NB4 (cell line): ENCODE measurements around the gene FMOD.

ENCODE experiments used
- POLR2A ChIP-seq: IDR thresholded peaks from 2 replicates; pipeline ENCODE4 v1.6.1; 2011; ENCODE audit warnings: mild to moderate bottlenecking; ENCODE audit not compliant: insufficient read length; ENCODE audit errors: extremely low read depth
- TF ChIP-seq, protein P1 (sequence below): IDR thresholded peaks from one replicate; pipeline ENCODE4 v1.5.1; 2012; ENCODE audit warnings: low read depth, low read length
- TF ChIP-seq, protein P2 (sequence below): IDR thresholded peaks from 2 replicates; pipeline ENCODE4 v1.6.1; 2011; ENCODE audit warnings: low read depth, low read length

DNA sequence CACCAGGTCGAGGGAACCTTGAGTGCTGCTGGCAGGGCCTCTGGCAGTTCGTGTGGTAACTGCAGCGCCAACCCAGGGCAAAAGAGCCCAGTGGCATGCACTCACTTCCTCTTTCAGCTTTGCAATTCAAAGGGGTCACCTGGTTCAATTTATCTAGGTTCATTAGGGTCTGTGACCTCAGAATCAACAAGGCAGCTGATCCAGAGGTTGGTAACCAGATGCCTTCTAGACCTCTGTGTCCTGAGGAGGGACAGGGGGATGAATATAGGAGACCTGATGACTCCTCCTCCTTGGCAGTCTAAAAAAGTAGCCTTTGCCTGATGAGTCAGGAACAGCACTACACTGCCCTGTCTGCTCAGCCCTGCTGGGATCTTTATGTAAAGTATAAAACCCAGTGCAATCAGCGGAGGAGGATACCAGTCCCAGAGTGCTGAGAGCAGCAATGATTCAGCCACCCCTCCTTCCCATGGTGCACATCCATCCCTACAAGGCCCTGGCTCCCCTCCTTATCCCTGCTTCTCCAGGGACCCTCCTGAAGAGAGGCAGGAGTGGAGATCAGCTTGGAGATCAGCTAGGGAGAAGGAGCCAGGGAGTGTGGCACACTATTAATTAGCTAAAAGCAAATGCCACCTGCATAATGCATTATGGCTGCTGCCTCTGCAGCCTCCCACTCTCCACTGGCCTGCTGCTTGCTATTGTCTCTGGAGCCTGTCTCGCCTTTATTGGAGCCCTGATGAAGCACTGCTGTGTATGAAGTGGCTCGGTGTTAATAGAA lies 11.2 kb upstream of the FMOD start:
- TF ChIP-seq, protein P1, sequence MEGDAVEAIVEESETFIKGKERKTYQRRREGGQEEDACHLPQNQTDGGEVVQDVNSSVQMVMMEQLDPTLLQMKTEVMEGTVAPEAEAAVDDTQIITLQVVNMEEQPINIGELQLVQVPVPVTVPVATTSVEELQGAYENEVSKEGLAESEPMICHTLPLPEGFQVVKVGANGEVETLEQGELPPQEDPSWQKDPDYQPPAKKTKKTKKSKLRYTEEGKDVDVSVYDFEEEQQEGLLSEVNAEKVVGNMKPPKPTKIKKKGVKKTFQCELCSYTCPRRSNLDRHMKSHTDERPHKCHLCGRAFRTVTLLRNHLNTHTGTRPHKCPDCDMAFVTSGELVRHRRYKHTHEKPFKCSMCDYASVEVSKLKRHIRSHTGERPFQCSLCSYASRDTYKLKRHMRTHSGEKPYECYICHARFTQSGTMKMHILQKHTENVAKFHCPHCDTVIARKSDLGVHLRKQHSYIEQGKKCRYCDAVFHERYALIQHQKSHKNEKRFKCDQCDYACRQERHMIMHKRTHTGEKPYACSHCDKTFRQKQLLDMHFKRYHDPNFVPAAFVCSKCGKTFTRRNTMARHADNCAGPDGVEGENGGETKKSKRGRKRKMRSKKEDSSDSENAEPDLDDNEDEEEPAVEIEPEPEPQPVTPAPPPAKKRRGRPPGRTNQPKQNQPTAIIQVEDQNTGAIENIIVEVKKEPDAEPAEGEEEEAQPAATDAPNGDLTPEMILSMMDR: no peak
- TF ChIP-seq POLR2A: no peak
- TF ChIP-seq, protein P2, sequence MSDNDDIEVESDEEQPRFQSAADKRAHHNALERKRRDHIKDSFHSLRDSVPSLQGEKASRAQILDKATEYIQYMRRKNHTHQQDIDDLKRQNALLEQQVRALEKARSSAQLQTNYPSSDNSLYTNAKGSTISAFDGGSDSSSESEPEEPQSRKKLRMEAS: no peak
